HepG2 (cell line): ENCODE data around the gene C1QBP. TPM values are rescaled to one million over a fixed set of nuclear protein-coding genes. Genes with fewer than 3 reads are reported as not detected.

ENCODE experiments used
- ATAC-seq: fragments of 200-7000 bp; cut with Tn5 transposase; 3 replicates; pipeline ENCODE4 v1.9.1; 2020; ENCODE audit warnings: mild to moderate bottlenecking, moderate library complexity
- BruUV-seq: library from RNA; stranded (reverse); fragments of 400-500 nt; replicated peaks from 2 replicates; lab custom pipeline; 2021; lab: Mats Ljungman, UMichigan
- CTCF ChIA-PET: fragments of 300-600 bp; formaldehyde crosslinking; extraction: SDS; loops from one replicate; lab custom pipeline; 2021; ENCODE audit warnings: low total read pairs, inconsistent platforms, low intra/inter-chr PET ratio; lab: Yijun Ruan, JAX
- POLR2A ChIA-PET: fragments of 350-600 bp; sonication (Branson Sonifier 250); formaldehyde crosslinking; loops from one replicate; lab custom pipeline; 2020; ENCODE audit warnings: antibody characterized with exemption, inconsistent platforms; lab: Yijun Ruan, JAX
- DNase-seq: peaks from one replicate; pipeline ENCODE4 v3.0.0-alpha.2; 2015; ENCODE audit warnings: low spot score
- FAIRE-seq: peaks from 3 replicates; lab custom pipeline; 2011; peaks lifted over from hg19 to GRCh38; lab: Jason Lieb, UNC
- H2AFZ ChIP-seq: one replicate; pipeline ENCODE4 v1.6.1; 2011; ENCODE audit warnings: low read length, inconsistent platforms
- H3K27ac ChIP-seq: fragments of 300-600 bp; 3 replicates; pipeline ENCODE4 v1.8.0; 2011; ENCODE audit warnings: mixed run types, mild to moderate bottlenecking, mixed read lengths, low read length, inconsistent platforms; ENCODE audit not compliant: insufficient read depth; ENCODE audit errors: extremely low read length
- H3K27me3 ChIP-seq, 2 experiments: fragments of 200-600 bp in 1 of 2; 2 replicates in 1 of 2; 3 replicates in 1 of 2; pipeline versions ENCODE4 v1.6.0 to v1.8.0; 2011; ENCODE audit warnings: low read length in 2 of 2, mild to moderate bottlenecking in 2 of 2, moderate library complexity in 2 of 2, inconsistent platforms in 1 of 2; ENCODE audit not compliant: insufficient read depth in 2 of 2, control insufficient read depth in 1 of 2
- H3K36me3 ChIP-seq, 2 experiments: fragments of 200-600 bp in 1 of 2; replicated peaks in 1 of 2; 2 replicates in 1 of 2; 3 replicates in 1 of 2; pipeline versions ENCODE4 v1.5.1 to v1.8.0; 2011; ENCODE audit warnings: low read length in 2 of 2, inconsistent platforms in 1 of 2; ENCODE audit not compliant: insufficient read depth in 2 of 2, control insufficient read depth in 1 of 2
- H3K4me1 ChIP-seq: 2 replicates; pipeline ENCODE4 v1.5.1; 2012; ENCODE audit warnings: low read length, inconsistent platforms; ENCODE audit not compliant: insufficient read depth
- H3K4me2 ChIP-seq: 2 replicates; pipeline ENCODE4 v1.6.0; 2011; ENCODE audit warnings: low read depth, low read length, inconsistent platforms
- H3K4me3 ChIP-seq, 3 experiments: fragments of 200-600 bp in 1 of 3; sonication (generic), shearing (Covaris generic) in 1 of 3; replicated peaks in 1 of 3; 2 replicates each; pipeline ENCODE4 v1.5.1; 2011 to 2016; ENCODE audit warnings: low read length in 3 of 3, inconsistent platforms in 2 of 3, low read depth in 2 of 3, mild to moderate bottlenecking in 2 of 3, control low read depth in 1 of 3, mixed read lengths in 1 of 3; ENCODE audit not compliant: insufficient read depth in 1 of 3
- H3K79me2 ChIP-seq: one replicate; pipeline ENCODE4 v1.6.1; 2011; ENCODE audit warnings: low read length, inconsistent platforms; ENCODE audit not compliant: insufficient read depth
- H3K9ac ChIP-seq: 2 replicates; pipeline ENCODE4 v1.6.0; 2011; ENCODE audit warnings: mild to moderate bottlenecking, low read depth, low read length, inconsistent platforms; ENCODE audit not compliant: insufficient read depth
- H3K9me3 ChIP-seq: 2 replicates; pipeline ENCODE4 v1.5.1; 2012; ENCODE audit warnings: mild to moderate bottlenecking, low read length
- H4K20me1 ChIP-seq: 2 replicates; pipeline ENCODE4 v1.6.0; 2011; ENCODE audit warnings: inconsistent platforms, mild to moderate bottlenecking, low read length, moderate library complexity; ENCODE audit not compliant: insufficient read depth
- BORCS8-MEF2B ChIP-seq: sonication (generic); formaldehyde crosslinking; IDR thresholded peaks from 2 replicates; pipeline ENCODE4 v1.8.0; 2022; ENCODE audit warnings: mild to moderate bottlenecking, missing genetic modification reagents
- CBFB ChIP-seq: sonication (generic); formaldehyde crosslinking; IDR thresholded peaks from 2 replicates; pipeline ENCODE4 v1.4.0; 2020; ENCODE audit warnings: missing genetic modification reagents
- DRAP1 ChIP-seq: IDR thresholded peaks from 2 replicates; pipeline ENCODE4 v1.6.1; 2016; ENCODE audit warnings: missing genetic modification reagents, missing compliant biosample characterization
- E2F1 ChIP-seq: sonication (generic); formaldehyde crosslinking; IDR thresholded peaks from 2 replicates; pipeline ENCODE4 v1.5.0; 2020; ENCODE audit warnings: missing genetic modification reagents
- FOXM1 ChIP-seq: sonication (generic); formaldehyde crosslinking; IDR thresholded peaks from 2 replicates; pipeline ENCODE4 v1.5.0; 2020; ENCODE audit warnings: missing genetic modification reagents
- MAFF ChIP-seq: IDR thresholded peaks from 2 replicates; pipeline ENCODE4 v1.6.1; 2011; ENCODE audit warnings: low read depth, low read length, improper control_type of control experiment
- MAFG ChIP-seq: sonication (generic); formaldehyde crosslinking; IDR thresholded peaks from 2 replicates; pipeline ENCODE4 v1.5.1; 2020; ENCODE audit warnings: mild to moderate bottlenecking, missing genetic modification reagents
- MAFK ChIP-seq, 2 experiments: IDR thresholded peaks in 1 of 2; conservative IDR thresholded peaks in 1 of 2; 2 replicates each; pipeline ENCODE4 v1.6.1; 2011; ENCODE audit warnings: improper control_type of control experiment in 2 of 2, low read length in 2 of 2
- NFATC3 ChIP-seq: sonication (generic); formaldehyde crosslinking; IDR thresholded peaks from 2 replicates; pipeline ENCODE4 v1.5.1; 2020; ENCODE audit warnings: mild to moderate bottlenecking, missing genetic modification reagents
- PAXIP1 ChIP-seq: sonication (generic); formaldehyde crosslinking; conservative IDR thresholded peaks from 2 replicates; pipeline ENCODE4 v1.4.0; 2020; ENCODE audit warnings: mild to moderate bottlenecking, missing genetic modification reagents, moderate library complexity
- ZBTB44 ChIP-seq: sonication (generic); formaldehyde crosslinking; IDR thresholded peaks from 2 replicates; pipeline ENCODE4 v1.4.0; 2020; ENCODE audit warnings: missing genetic modification reagents
- ZNF546 ChIP-seq: sonication (generic); formaldehyde crosslinking; conservative IDR thresholded peaks from 2 replicates; pipeline ENCODE4 v1.8.1; 2023; ENCODE audit warnings: mild to moderate bottlenecking, missing genetic modification reagents
- ZNF672 ChIP-seq: sonication (generic); formaldehyde crosslinking; IDR thresholded peaks from 2 replicates; pipeline ENCODE4 v1.8.1; 2022; ENCODE audit warnings: missing genetic modification reagents
- WGBS: methylation state at CpG from one replicate; pipeline ENCODE4 v1.1.6; 2017; ENCODE audit warnings: low lambda C conversion rate; 5-methylcytosine and 5-hydroxymethylcytosine counted together
- in situ Hi-C: cut with HindIII; loops from 2 replicates; pipeline ENCODE4 v1.10.0; 2017; ENCODE audit warnings: low pct_unique_long_range_greater_than_20kb; ENCODE audit not compliant: extremely low pct_ligation_motif_present
- intact Hi-C: fragments of 100-400 bp; cut with micrococcal nuclease; formaldehyde crosslinking; loops from one replicate; pipeline ENCODE4 v1.10.0; 2022; ENCODE audit not compliant: unreplicated experiment
- polyA plus RNA-seq, 8 experiments: library from polyadenylated mRNA; depleted of rRNA in 3 of 8; stranded (reverse) in 7 of 8; unstranded in 1 of 8; fragments of >200 nt; fragmentation: Illumina TruSeq in 4 of 8; extraction: Trizol in 4 of 8; gene quantifications; 2 replicates each; pipeline versions ENCODE4 v1.2.1 to v1.2.3, GENCODE V29; 2011 to 2016; ENCODE audit warnings: low read depth in 4 of 8, missing spikeins in 1 of 8, mixed read lengths in 1 of 8; ENCODE audit not compliant: insufficient read depth in 1 of 8
- total RNA-seq, 5 experiments: library from RNA; depleted of rRNA; stranded (reverse); fragments of >200 nt; fragmentation: Illumina TruSeq; extraction: Trizol; gene quantifications; 2 replicates each; pipeline ENCODE4 v1.2.3, GENCODE V29; 2016; ENCODE audit warnings: low read depth in 1 of 5

Gene C1QBP
- total and polyA plus RNA-seq, 2 of the 13 experiments (the other 11 are each of a cell fraction or from before 2014, with no cell fraction given), result 219 to 680 TPM

- Histone ChIP-seq H3K36me3 (peaks cover 18 to 63% of the 10 kb centered on the region in 2 experiments), H3K27me3 (no peaks in the 10 kb centered on the region)
- TF ChIP-seq MAFK (conservative IDR thresholded peaks at IDR 0.05 in 1 of 2, IDR thresholded peaks at IDR 0.05 in 1 of 2; ENCODE audit: low read length in 2 of 2) (peak in 1 of 2 experiments; percentile 30; a peak in 2 of 4 replicates), NFATC3 (no peak), ZBTB44 (CRISPR knock-in tag) (no peak), MAFF (peak; percentile 22; the same call in 1 of the 2 replicates)
- TF ChIP-seq, all 625 proteins: peak for 2
- in situ Hi-C loops, result no loop called here
- FAIRE-seq (no peak), ATAC-seq (no peak), DNase-seq (no peak)
- H3K9me3 ChIP-seq, result no peaks in the 10 kb centered on the region
- ChIA-PET POLR2A (interaction anchor here (0.7 kb wide), 1 partner anchor 34 kb away, joined by 4 read pairs; no protein-coding TSS in a partner anchor), CTCF (no interaction called here)
- no peak overlapping the region for H2AFZ ChIP-seq
- no peaks in the 10 kb centered on the region for H4K20me1 ChIP-seq
- H3K4me1 ChIP-seq, result peaks cover 3% of the 10 kb centered on the region
- BruUV-seq, result no TSS peak
- intact Hi-C loops, result no loop called here
- 95% methylated on average over 6 of the region's 6 CpGs for WGBS
- H3K79me2 ChIP-seq, result peaks cover 2% of the 10 kb centered on the region
- no peak overlapping the region for H3K4me2 ChIP-seq
- H3K9ac ChIP-seq, result no peak overlapping the region
- no peak overlapping the region for H3K27ac ChIP-seq
- no peak overlapping the region for H3K4me3 ChIP-seq
Observed at GRCh38 chr17:5399767-5400166, 39.2 kb downstream of the C1QBP start.

GRCh38 chr17:5396612-5397011 lies 42.3 kb downstream of the C1QBP start:
- no peaks in the 10 kb centered on the region for H3K79me2 ChIP-seq
- H3K36me3 ChIP-seq, result peaks cover 19 to 62% of the 10 kb centered on the region in 2 experiments
- ATAC-seq (no peak), DNase-seq (no peak), FAIRE-seq (no peak)
- WGBS, result over 99% methylated on average over 2 of the region's 2 CpGs
- H4K20me1 ChIP-seq, result no peaks in the 10 kb centered on the region
- H3K9ac ChIP-seq, result no peak overlapping the region
- in situ Hi-C loops (no loop called here), intact Hi-C loops (no loop called here)
- H3K27ac ChIP-seq, result no peak overlapping the region
- H2AFZ ChIP-seq, result no peak overlapping the region
- no peaks in the 10 kb centered on the region for H3K9me3 ChIP-seq
- ChIA-PET CTCF (no interaction called here), POLR2A (no interaction called here)
- BruUV-seq, result no TSS peak
- TF ChIP-seq MAFG (no peak), ZNF672 (no peak), BORCS8-MEF2B (no peak), DRAP1 (CRISPR knock-in tag) (no peak), PAXIP1 (CRISPR knock-in tag) (no peak), ZNF546 (no peak), E2F1 (CRISPR knock-in tag) (no peak), FOXM1 (CRISPR knock-in tag) (no peak), CBFB (CRISPR knock-in tag) (no peak)
- no peaks in the 10 kb centered on the region for H3K27me3 ChIP-seq
- no peaks in the 10 kb centered on the region for H3K4me1 ChIP-seq
- no peak overlapping the region for H3K4me3 ChIP-seq
- no peak overlapping the region for H3K4me2 ChIP-seq
